Rectal smooth muscle tissue (tissue), 1 donor: ENCODE measurements around the gene DNAH11.
"Not testable (repeated sequence)": the region's sequence is repeated elsewhere in the genome, so short reads cannot be mapped to it uniquely, and the experiment has no call there.

ENCODE experiments used
- H3K27ac ChIP-seq: one replicate; pipeline ENCODE4 v1.7.0; 2013; ENCODE audit warnings: low read depth, low read length, inconsistent platforms
- H3K27me3 ChIP-seq: one replicate; pipeline ENCODE4 v1.7.0; 2013; ENCODE audit warnings: low read length; ENCODE audit not compliant: control insufficient read depth, insufficient read depth
- H3K36me3 ChIP-seq: one replicate; pipeline ENCODE4 v1.7.0; 2013; ENCODE audit warnings: low read length; ENCODE audit not compliant: control insufficient read depth, insufficient read depth
- H3K4me1 ChIP-seq: one replicate; pipeline ENCODE4 v1.7.0; 2013; ENCODE audit warnings: low read length; ENCODE audit not compliant: control insufficient read depth, insufficient read depth
- H3K4me3 ChIP-seq: one replicate; pipeline ENCODE4 v1.7.0; 2013; ENCODE audit warnings: low read length
- H3K9ac ChIP-seq: one replicate; pipeline ENCODE4 v1.7.0; 2013; ENCODE audit warnings: low read length

Gene DNAH11

DNA sequence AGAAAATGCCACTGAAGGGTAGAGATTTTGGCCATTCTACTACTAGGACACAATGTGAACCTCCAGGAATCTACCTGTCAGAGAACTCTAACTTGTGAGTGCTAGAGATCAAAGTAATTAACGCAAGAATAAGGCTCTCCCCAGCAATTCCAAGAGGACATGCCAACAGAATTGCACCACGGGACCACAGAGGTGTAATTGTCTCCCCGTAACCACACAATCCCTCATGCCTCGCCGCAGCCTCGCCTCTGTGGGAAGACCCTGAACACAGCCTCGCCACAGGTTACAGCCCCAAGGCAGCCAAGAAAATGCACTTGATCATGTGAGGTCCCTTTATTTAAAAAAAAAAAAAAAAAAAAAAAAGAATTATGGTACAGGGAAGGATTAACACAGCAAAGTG, 373.3 kb downstream of the DNAH11 start:
- H3K27ac ChIP-seq = no peak overlapping the region
- H3K4me3 ChIP-seq = no peak overlapping the region
- H3K36me3 ChIP-seq = no peaks in the 10 kb centered on the region
- H3K27me3 ChIP-seq = no peaks in the 10 kb centered on the region
- H3K4me1 ChIP-seq = no peaks in the 10 kb centered on the region
- H3K9ac ChIP-seq = no peak overlapping the region

DNA sequence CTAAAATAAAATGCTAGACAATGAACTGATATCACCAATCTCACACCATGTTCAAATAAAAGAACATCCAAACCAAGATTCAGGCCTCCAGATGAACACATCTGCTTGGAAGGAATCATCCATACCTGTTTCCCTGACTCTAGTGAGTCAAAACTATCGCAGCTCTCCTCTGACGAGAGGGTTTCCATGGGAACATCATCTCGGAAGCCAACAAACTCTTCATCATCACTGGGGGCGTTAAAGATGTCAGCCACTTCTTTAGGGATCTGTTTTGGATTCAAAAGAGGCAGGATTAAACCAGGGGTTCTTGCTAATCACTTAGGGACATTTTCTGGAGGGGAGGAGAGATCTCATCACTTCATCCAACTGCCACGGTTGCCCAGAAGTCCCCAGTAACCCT, 373.8 kb downstream of the DNAH11 start:
- no peaks in the 10 kb centered on the region for H3K4me1 ChIP-seq
- no peak overlapping the region for H3K27ac ChIP-seq
- no peak overlapping the region for H3K9ac ChIP-seq
- H3K4me3 ChIP-seq = no peak overlapping the region
- H3K36me3 ChIP-seq = no peaks in the 10 kb centered on the region
- H3K27me3 ChIP-seq = no peaks in the 10 kb centered on the region

DNA sequence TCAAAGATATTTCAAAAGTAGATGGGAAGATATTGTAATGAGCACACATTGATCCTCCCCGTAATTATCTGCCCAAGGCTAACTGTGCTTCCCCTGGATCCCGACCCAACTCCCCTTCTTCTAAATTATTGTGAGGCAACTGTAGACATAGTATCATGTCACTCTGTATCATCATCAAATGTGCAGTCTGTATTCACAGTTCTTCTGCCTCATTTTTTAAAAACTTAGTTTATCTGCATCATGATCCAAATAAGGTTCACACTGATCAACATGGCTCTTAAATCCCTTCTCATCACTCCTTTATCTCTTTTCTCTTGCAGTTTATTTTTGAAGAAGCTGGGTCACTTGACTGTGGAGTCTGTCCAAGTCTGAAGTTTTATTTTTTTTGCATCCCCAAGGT, 375.4 kb downstream of the DNAH11 start:
- no peaks in the 10 kb centered on the region for H3K27me3 ChIP-seq
- H3K27ac ChIP-seq = no peak overlapping the region
- no peaks in the 10 kb centered on the region for H3K36me3 ChIP-seq
- H3K4me3 ChIP-seq = no peak overlapping the region
- no peak overlapping the region for H3K9ac ChIP-seq
- no peaks in the 10 kb centered on the region for H3K4me1 ChIP-seq

DNA sequence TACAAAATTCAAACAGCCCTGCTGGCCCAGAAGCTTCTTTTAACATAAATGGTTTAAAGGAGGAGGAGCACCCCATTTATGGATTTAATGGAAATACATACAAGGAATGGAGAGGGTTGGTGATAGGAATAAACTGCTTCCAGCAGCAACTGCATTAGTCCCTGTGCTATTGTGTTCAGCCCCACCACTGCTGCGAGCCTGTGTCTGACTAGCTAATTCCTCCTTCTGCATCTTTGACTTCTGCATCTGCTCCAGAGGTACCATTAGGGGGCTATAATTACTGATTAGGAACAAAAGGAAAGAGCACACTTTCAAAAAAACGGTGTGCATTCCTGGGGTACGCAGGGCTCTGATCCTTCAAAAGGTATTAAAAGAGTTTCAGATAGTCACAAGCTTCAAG, 378.1 kb downstream of the DNAH11 start:
- Histone ChIP-seq H3K4me3 (no peak overlapping the region), H3K27me3 (no peaks in the 10 kb centered on the region), H3K4me1 (peaks cover 3% of the 10 kb centered on the region), H3K27ac (no peak overlapping the region), H3K36me3 (no peaks in the 10 kb centered on the region), H3K9ac (no peak overlapping the region)

DNA sequence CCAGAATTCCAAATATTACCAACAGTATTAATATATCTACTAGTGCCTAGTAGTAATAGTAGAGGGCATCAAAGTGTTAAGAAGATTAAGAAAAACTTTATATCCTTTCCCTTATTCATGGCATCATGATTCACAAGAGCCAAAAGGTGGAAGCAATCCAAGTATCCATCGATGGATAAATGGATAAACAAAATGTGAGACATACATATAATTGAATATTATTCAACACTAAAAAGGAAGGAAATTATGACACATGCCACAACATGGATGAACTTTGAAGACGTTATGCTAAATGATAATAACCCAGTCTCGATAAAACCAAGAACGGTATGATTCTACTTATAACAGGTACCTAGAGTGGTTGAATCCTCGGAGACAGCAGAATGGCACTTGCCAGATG, 379.8 kb downstream of the DNAH11 start:
- H3K4me3 ChIP-seq = no peak overlapping the region
- H3K4me1 ChIP-seq = peaks cover 3% of the 10 kb centered on the region
- H3K9ac ChIP-seq = no peak overlapping the region
- no peak overlapping the region for H3K27ac ChIP-seq
- H3K36me3 ChIP-seq = no peaks in the 10 kb centered on the region
- no peaks in the 10 kb centered on the region for H3K27me3 ChIP-seq

DNA sequence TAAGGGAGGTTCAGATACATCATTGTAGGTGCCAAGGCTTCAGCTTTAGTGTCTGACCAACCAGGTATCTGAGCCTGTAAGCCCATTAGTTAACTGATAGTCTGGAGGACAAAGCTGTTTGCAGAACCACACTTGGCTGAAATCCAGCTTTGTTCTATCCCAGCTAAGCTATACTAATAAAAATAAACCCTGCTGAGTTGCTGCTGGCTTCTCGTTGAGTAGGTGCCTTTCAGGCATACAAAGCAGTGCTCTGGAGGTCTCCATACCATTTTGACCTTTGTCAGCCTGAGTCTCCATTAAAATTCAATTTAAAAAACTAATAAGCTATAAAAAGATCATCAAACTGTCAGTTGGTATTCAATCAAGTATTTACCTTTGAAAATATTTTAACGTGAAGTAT, 380.8 kb downstream of the DNAH11 start:
- Histone ChIP-seq H3K27ac (no peak overlapping the region), H3K27me3 (no peaks in the 10 kb centered on the region), H3K9ac (no peak overlapping the region), H3K4me3 (no peak overlapping the region), H3K4me1 (peaks cover 3% of the 10 kb centered on the region), H3K36me3 (no peaks in the 10 kb centered on the region)

DNA sequence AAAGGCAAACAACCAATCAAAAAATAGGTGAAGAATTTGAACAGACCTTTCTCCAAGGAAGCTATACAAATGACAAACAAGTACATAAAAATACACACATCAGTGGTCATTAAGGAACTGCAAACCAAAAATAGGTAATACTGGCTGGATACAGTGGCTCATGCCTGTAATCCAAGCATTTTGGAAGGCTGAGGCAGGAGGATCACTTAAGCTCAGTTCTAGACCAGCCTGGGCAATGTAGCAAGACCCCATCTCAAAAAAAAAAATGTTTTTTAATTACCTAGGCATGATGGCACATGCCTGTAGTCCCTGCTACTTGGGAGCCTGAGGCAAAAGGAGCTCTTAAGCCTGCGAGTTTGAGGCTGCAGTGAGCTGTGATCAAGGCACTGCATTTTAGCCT, 383.6 kb downstream of the DNAH11 start:
- Histone ChIP-seq H3K9ac (no peak overlapping the region), H3K27me3 (no peaks in the 10 kb centered on the region), H3K4me1 (peaks cover 3% of the 10 kb centered on the region), H3K4me3 (no peak overlapping the region), H3K36me3 (no peaks in the 10 kb centered on the region), H3K27ac (no peak overlapping the region)

DNA sequence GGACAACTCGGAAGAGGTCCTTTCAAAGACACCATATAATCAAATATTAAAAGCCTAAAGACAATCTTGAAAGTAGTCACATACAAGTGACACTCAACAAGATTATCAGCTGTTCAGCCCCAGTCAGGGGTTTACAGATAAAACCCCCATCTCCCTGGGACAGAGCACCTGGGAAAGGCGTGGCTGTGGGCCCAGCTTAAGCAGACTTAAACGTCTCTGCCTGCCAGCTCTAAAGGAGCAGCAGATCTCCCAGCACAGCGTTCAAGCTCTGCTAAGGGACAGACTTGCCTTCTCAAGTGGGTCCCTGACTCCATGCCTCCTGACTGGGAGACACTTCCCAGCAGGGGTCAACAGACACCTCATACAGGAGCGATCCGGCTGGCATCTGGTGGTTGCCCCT, 384.9 kb downstream of the DNAH11 start:
- H3K4me3 ChIP-seq = no peak overlapping the region
- peaks cover 3% of the 10 kb centered on the region for H3K4me1 ChIP-seq
- H3K27ac ChIP-seq = no peak overlapping the region
- no peak overlapping the region for H3K9ac ChIP-seq
- H3K27me3 ChIP-seq = no peaks in the 10 kb centered on the region
- no peaks in the 10 kb centered on the region for H3K36me3 ChIP-seq

DNA sequence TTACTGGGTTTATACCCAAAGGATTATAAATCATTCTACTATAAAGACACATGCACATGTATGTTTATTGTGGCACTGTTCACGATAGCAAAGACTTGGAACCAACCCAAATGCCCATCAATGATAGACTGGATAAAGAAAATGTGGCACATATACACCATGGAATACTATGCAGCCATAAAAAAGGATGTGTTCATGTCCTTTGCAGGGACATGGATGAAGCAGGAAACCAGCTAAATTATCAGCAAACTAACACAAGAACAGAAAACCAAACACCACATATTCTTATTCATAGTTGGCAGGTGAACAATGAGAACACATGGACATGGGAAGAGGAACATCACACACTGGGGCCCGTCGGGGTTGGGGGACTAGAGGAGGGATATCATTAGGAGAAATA, 390.5 kb downstream of the DNAH11 start:
- H3K4me3 ChIP-seq, H3K4me1 ChIP-seq, H3K36me3 ChIP-seq, H3K9ac ChIP-seq, H3K27ac ChIP-seq, H3K27me3 ChIP-seq: not testable (repeated sequence)

DNA sequence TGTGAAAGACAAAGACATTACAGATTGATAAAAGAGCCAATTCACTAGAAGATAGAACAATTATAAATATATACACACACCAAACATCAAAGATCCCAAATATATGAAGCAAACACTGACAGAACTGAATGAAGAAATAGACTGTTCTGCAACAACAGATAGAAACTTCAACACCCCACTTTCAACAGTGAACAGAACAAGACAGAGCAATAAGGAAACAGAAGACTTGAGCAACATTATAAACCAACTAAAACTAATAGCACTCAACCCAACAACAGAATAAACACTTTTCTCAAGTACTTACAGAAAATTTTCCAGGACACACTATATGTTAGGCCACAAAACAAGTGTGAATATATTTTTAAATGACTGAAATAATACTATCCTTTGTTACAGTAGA, 392.0 kb downstream of the DNAH11 start:
- H3K27me3 ChIP-seq = no peaks in the 10 kb centered on the region
- H3K36me3 ChIP-seq = no peaks in the 10 kb centered on the region
- no peaks in the 10 kb centered on the region for H3K4me1 ChIP-seq
- no peak overlapping the region for H3K4me3 ChIP-seq
- no peak overlapping the region for H3K27ac ChIP-seq
- no peak overlapping the region for H3K9ac ChIP-seq

DNA sequence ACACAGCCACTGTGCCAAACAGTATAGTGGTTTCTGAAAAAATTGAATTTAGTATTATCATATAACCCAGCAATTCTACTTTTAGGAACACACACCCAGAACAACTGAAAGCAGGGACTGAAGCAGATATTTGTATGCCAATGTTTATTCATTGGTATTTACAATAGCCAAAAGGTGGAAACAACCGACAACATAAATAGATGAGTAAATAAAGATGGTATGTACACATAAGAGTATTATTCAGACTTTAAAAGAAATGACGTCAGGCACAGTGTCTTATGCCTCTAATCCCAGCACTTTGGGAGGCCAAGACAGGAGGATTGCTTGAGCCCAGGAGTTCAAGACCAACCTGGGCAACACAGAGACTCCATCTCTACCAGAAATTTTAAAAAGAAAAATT, 395.6 kb downstream of the DNAH11 start:
- H3K27me3 ChIP-seq = no peaks in the 10 kb centered on the region
- peaks cover 9% of the 10 kb centered on the region for H3K4me1 ChIP-seq
- no peak overlapping the region for H3K9ac ChIP-seq
- H3K4me3 ChIP-seq = no peak overlapping the region
- no peak overlapping the region for H3K27ac ChIP-seq
- H3K36me3 ChIP-seq = no peaks in the 10 kb centered on the region

DNA sequence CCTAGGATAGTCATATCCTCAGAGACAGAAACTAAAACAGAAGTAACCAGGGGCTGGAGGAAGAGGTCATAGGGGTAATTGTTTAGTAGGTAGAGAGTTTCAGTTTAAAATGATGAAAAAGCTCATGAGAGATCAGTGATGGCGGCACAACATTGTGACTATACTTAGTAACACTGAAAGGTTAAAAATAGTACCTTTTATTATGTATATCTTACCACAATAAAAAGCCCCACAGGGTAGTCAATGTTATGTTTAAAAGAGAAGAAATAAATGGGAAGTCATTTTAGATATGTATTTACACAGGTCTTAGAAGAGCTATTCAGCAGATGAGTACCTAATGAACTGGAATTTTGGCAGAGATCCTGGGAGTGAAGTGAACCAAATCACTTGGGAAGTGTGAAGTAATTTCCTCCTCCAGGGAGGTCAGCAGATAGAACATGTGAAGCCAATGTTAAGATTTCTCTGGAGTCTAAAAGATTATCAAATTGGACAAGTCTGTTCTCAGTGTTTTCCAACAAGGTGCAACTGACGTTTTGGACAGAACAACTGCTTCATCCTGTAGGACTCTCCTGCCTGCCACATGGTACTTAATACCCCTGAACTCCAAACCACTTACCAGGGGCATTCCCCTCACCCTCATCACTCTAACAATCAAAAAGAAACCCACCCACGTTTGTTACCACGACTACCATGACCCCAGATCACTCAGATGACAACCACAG, 396.5 kb downstream of the DNAH11 start:
- H3K27me3 ChIP-seq = no peaks in the 10 kb centered on the region
- H3K27ac ChIP-seq = no peak overlapping the region
- H3K4me1 ChIP-seq = peaks cover 9% of the 10 kb centered on the region
- H3K36me3 ChIP-seq = no peaks in the 10 kb centered on the region
- no peak overlapping the region for H3K4me3 ChIP-seq
- H3K9ac ChIP-seq = no peak overlapping the region

DNA sequence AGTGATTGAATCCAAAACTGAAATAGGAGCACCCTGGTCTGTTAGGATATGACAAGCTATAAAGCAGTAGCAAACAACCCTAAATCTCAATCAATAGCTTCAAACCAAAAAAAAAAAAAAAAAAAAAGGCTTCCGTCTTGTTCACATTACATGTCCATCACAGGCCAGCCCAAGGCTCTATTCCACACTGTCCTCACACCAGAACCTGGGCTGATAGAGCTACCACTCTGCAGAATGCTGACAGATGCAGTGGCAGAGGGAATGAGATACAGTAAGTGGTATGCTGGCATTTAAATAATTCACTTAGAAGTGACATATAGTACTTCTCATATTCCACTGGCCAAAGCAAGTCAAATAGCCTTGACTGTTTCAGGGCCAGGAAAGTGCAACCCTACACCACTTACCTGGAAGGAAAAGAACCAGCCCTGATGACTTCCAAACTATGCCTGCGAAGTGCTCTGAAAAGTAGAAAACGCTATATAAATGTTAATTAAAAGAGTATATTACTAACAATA, 397.1 kb downstream of the DNAH11 start:
- Histone ChIP-seq H3K4me1 (peaks cover 9% of the 10 kb centered on the region), H3K36me3 (no peaks in the 10 kb centered on the region), H3K9ac (no peak overlapping the region), H3K4me3 (no peak overlapping the region), H3K27ac (no peak overlapping the region), H3K27me3 (no peaks in the 10 kb centered on the region)
